SK-N-SH (cell line): ENCODE data around the gene CPLANE2. TPM values are rescaled to one million over a fixed set of nuclear protein-coding genes. Genes with fewer than 3 reads are reported as not detected.

Experiments
- CTCF ChIA-PET: fragments of 300-600, 350-600 bp; formaldehyde crosslinking; extraction: SDS; loops from one replicate; lab custom pipeline; 2021; lab: Yijun Ruan, JAX
- POLR2A ChIA-PET: fragments of 350-600 bp; sonication (Branson Sonifier 250); formaldehyde crosslinking; extraction: SDS; loops from one replicate; lab custom pipeline; 2020; ENCODE audit warnings: antibody characterized with exemption, inconsistent platforms; lab: Yijun Ruan, JAX
- DNase-seq: peaks from one replicate; pipeline ENCODE4 v3.0.0; 2012
- H2AFZ ChIP-seq: fragments of 200-600 bp; sonication (generic); 2 replicates; pipeline ENCODE4 v1.8.1; 2016; ENCODE audit warnings: antibody characterized with exemption, mild to moderate bottlenecking, low read depth
- H3F3A ChIP-seq: fragments of 200-600 bp; sonication (generic); replicated peaks from 2 replicates; pipeline ENCODE3; 2016; ENCODE audit warnings: antibody characterized with exemption, mild to moderate bottlenecking; ENCODE audit not compliant: insufficient read depth
- H3K27ac ChIP-seq, 2 experiments: fragments of 200-500 bp in 1 of 2; fragments of 200-600 bp in 1 of 2; sonication (Bioruptor generic) in 1 of 2; sonication (generic), shearing (Covaris generic) in 1 of 2; 2 replicates each; pipeline versions ENCODE4 v1.5.1 to v1.6.1; 2014 to 2016; ENCODE audit warnings: low read depth in 2 of 2, inconsistent platforms in 1 of 2, low read length in 1 of 2, mild to moderate bottlenecking in 1 of 2, mixed read lengths in 1 of 2
- H3K27me3 ChIP-seq: fragments of 200-600 bp; sonication (generic), shearing (Covaris generic); 2 replicates; pipeline ENCODE4 v1.6.1; 2016; ENCODE audit warnings: mixed run types; ENCODE audit not compliant: insufficient read depth
- H3K36me3 ChIP-seq, 2 experiments: fragments of 200-500 bp in 1 of 2; fragments of 200-600 bp in 1 of 2; sonication (Bioruptor generic) in 1 of 2; sonication (generic) in 1 of 2; replicated peaks in 1 of 2; 2 replicates each; pipeline versions ENCODE3 to v1.5.1; 2014 to 2016; ENCODE audit warnings: low read length in 1 of 2, mild to moderate bottlenecking in 1 of 2; ENCODE audit not compliant: insufficient read depth in 2 of 2, control insufficient read depth in 1 of 2
- H3K4me1 ChIP-seq, 2 experiments: fragments of 200-500 bp in 1 of 2; fragments of 200-600 bp in 1 of 2; sonication (Bioruptor generic) in 1 of 2; sonication (generic), shearing (Covaris generic) in 1 of 2; 2 replicates each; pipeline versions ENCODE4 v1.5.1 to v1.6.1; 2014 to 2016; ENCODE audit warnings: low read depth in 1 of 2, low read length in 1 of 2, mixed run types in 1 of 2; ENCODE audit not compliant: insufficient read depth in 2 of 2, control insufficient read depth in 1 of 2
- H3K4me2 ChIP-seq: fragments of 200-600 bp; sonication (generic), shearing (Covaris generic); 2 replicates; pipeline ENCODE4 v1.6.1; 2017; ENCODE audit warnings: mixed run types
- H3K4me3 ChIP-seq, 2 experiments: fragments of 200-500 bp in 1 of 2; fragments of 200-600 bp in 1 of 2; sonication (Bioruptor generic) in 1 of 2; sonication (generic), shearing (Covaris generic) in 1 of 2; 2 replicates each; pipeline versions ENCODE4 v1.5.1 to v1.8.1; 2014 to 2016; ENCODE audit warnings: low read depth in 2 of 2, inconsistent platforms in 1 of 2, low read length in 1 of 2, mild to moderate bottlenecking in 1 of 2, mixed read lengths in 1 of 2, moderate library complexity in 1 of 2
- H3K79me2 ChIP-seq: fragments of 200-600 bp; sonication (generic); 2 replicates; pipeline ENCODE4 v1.8.1; 2017; ENCODE audit warnings: mild to moderate bottlenecking; ENCODE audit not compliant: insufficient read depth
- H3K9ac ChIP-seq: fragments of 200-600 bp; sonication (generic); 2 replicates; pipeline ENCODE4 v1.6.1; 2017; ENCODE audit warnings: mixed run types
- H3K9me2 ChIP-seq: fragments of 200-600 bp; sonication (generic); 2 replicates; pipeline ENCODE4 v1.6.1; 2017; ENCODE audit warnings: mixed run types
- H3K9me3 ChIP-seq: fragments of 200-600 bp; sonication (generic); 2 replicates; pipeline ENCODE4 v1.6.1; 2017; ENCODE audit warnings: mixed run types, mild to moderate bottlenecking, moderate library complexity
- H4K20me1 ChIP-seq: fragments of 200-600 bp; sonication (generic); 2 replicates; pipeline ENCODE4 v1.6.1; 2017; ENCODE audit warnings: mild to moderate bottlenecking, mixed run types; ENCODE audit not compliant: insufficient read depth
- CHD2 ChIP-seq: fragments of 150-350 bp; IDR thresholded peaks from 2 replicates; pipeline ENCODE4 v1.6.1; 2018; ENCODE audit warnings: low read length; ENCODE audit not compliant: partially characterized antibody
- ELF1 ChIP-seq: IDR thresholded peaks from 2 replicates; pipeline ENCODE4 v1.4.0; 2012
- EP300 ChIP-seq, 2 experiments: IDR thresholded peaks; 2 replicates each; pipeline versions ENCODE4 v1.4.0 to v1.6.1; 2012; ENCODE audit warnings: borderline replicate concordance in 1 of 2, low read depth in 1 of 2, low read length in 1 of 2
- EZH2phosphoT487 ChIP-seq: fragments of 200-600 bp; sonication (generic); IDR thresholded peaks from 2 replicates; pipeline ENCODE4 v1.6.1; 2017; ENCODE audit warnings: low read depth, mixed run types, mild to moderate bottlenecking, antibody characterized with exemption, moderate library complexity, borderline replicate concordance
- FOXM1 ChIP-seq: IDR thresholded peaks from 2 replicates; pipeline ENCODE4 v1.4.0; 2012; ENCODE audit warnings: low read depth, mild to moderate bottlenecking
- GABPA ChIP-seq: IDR thresholded peaks from 2 replicates; pipeline ENCODE4 v1.4.0; 2012; ENCODE audit warnings: low read depth, mild to moderate bottlenecking
- MAX ChIP-seq: IDR thresholded peaks from 2 replicates; pipeline ENCODE4 v1.4.0; 2012; ENCODE audit warnings: low read depth
- MXI1 ChIP-seq: IDR thresholded peaks from 2 replicates; pipeline ENCODE4 v1.6.1; 2012; ENCODE audit warnings: mild to moderate bottlenecking, low read depth, low read length, improper control_type of control experiment
- NFIC ChIP-seq: IDR thresholded peaks from 2 replicates; pipeline ENCODE4 v1.4.0; 2012; ENCODE audit warnings: borderline replicate concordance
- NRF1 ChIP-seq: IDR thresholded peaks from 2 replicates; pipeline ENCODE4 v1.6.1; 2012; ENCODE audit warnings: low read depth, mild to moderate bottlenecking, low read length
- POLR2AphosphoS5 ChIP-seq: IDR thresholded peaks from 2 replicates; pipeline ENCODE4 v1.6.1; 2012; ENCODE audit warnings: low read depth, low read length
- RAD21 ChIP-seq: IDR thresholded peaks from 2 replicates; pipeline ENCODE4 v1.6.1; 2012; ENCODE audit warnings: mild to moderate bottlenecking, low read length
- RCOR1 ChIP-seq: fragments of 150-350 bp; IDR thresholded peaks from 2 replicates; pipeline ENCODE4 v1.6.1; 2017; ENCODE audit warnings: antibody characterized with exemption, low read length
- REST ChIP-seq: IDR thresholded peaks from 2 replicates; pipeline ENCODE4 v1.6.1; 2012; ENCODE audit warnings: mild to moderate bottlenecking, low read depth, low read length, moderate library complexity
- SIN3A ChIP-seq: IDR thresholded peaks from 2 replicates; pipeline ENCODE4 v1.6.1; 2012; ENCODE audit warnings: low read depth, mild to moderate bottlenecking, low read length, moderate library complexity, borderline replicate concordance
- SMC3 ChIP-seq: IDR thresholded peaks from 2 replicates; pipeline ENCODE4 v1.6.1; 2012; ENCODE audit warnings: low read depth, low read length, improper control_type of control experiment
- TAF1 ChIP-seq: IDR thresholded peaks from 2 replicates; pipeline ENCODE4 v1.6.1; 2012; ENCODE audit warnings: low read depth, mild to moderate bottlenecking, low read length, moderate library complexity, borderline replicate concordance
- TCF12 ChIP-seq: IDR thresholded peaks from 2 replicates; pipeline ENCODE4 v1.4.0; 2012
- USF2 ChIP-seq: fragments of 150-350 bp; IDR thresholded peaks from 2 replicates; pipeline ENCODE4 v1.6.1; 2017; ENCODE audit warnings: antibody characterized with exemption, low read length, low read depth, borderline replicate concordance
- WGBS: methylation state at CpG from one replicate; pipeline ENCODE4 v1.1.6; 2017; ENCODE audit warnings: low lambda C conversion rate; 5-methylcytosine and 5-hydroxymethylcytosine counted together
- polyA plus RNA-seq, 3 experiments: library from polyadenylated mRNA; depleted of rRNA; stranded (reverse); fragments of >200 nt; gene quantifications; 2 replicates each; pipeline ENCODE4 v1.2.3, GENCODE V29; 2012
- TF ChIP-seq, protein P1 (sequence below): IDR thresholded peaks from 2 replicates; pipeline ENCODE4 v1.4.0; 2012; ENCODE audit warnings: low read depth, borderline replicate concordance

Gene CPLANE2
- polyA plus RNA-seq, 1 of the 3 experiments (the other 2 are of a cell fraction) = 8.6 TPM

DNA sequence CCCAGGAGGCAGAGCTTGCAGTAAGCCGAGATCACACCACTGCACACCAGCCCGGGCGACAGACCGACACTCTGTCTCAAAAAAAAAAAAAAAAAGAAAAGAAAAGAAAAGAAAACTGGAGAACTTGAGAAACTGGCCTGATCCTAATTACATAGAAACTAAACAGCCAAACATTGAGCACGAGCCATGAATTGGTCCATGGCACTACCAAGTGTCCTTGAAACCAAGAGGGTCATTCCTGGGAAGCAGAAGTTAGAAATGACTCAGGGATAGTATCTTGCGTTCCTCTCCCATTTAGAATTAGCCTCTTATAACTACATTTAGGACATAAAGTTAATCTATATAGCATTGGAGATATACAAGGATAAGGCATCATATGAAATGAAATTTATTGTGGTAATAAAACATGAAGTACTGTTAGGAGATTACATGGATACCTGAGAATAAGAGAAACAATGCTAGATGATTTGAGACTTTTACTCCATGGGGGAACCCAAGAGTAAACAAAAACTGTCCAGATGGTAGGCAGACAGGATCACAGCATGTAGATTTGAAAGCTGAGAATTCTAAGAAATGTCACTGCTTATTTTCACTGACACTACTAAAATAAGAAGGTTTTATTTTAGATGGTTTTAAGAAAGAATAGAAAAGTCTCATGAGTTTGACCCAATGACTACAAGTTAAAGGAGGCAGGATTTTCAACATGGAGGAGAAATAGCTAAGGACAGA, 39.5 kb upstream of the CPLANE2 start (continued):
- TF ChIP-seq USF2 (no peak), POLR2AphosphoS5 (no peak)
- TF ChIP-seq, protein P1, sequence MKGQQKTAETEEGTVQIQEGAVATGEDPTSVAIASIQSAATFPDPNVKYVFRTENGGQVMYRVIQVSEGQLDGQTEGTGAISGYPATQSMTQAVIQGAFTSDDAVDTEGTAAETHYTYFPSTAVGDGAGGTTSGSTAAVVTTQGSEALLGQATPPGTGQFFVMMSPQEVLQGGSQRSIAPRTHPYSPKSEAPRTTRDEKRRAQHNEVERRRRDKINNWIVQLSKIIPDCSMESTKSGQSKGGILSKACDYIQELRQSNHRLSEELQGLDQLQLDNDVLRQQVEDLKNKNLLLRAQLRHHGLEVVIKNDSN = no peak

DNA sequence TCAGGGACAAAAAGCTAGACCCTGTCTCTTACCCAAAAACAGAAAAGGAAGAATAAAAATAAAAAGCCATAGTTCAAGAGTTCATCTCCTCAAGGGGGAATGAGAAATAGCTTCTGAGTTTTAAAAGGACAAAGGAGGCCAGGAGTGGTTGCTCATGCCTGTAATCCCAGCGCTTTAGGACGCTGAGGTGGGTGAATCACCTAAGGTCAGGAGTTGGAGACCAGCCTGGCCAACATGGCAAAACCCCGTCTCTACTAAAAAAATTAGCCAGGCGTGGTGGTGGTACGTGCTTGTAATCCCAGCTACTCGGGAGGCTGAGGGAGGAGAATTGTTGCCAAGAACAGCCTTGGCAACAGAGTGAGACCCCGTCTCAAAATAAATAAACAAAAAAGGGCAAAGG, 38.6 kb upstream of the CPLANE2 start:
- no peak overlapping the region for H3K9ac ChIP-seq
- H3K4me1 ChIP-seq = no peaks in the 10 kb centered on the region
- H3K4me2 ChIP-seq = no peak overlapping the region
- DNase-seq = no peak
- no peak overlapping the region for H3K4me3 ChIP-seq
- H4K20me1 ChIP-seq = no peaks in the 10 kb centered on the region
- H3F3A ChIP-seq = no peaks in the 10 kb centered on the region
- H3K27ac ChIP-seq = no peak overlapping the region
- POLR2A ChIA-PET = no interaction called here
- H3K9me2 ChIP-seq = no peaks in the 10 kb centered on the region
- H3K79me2 ChIP-seq = peaks cover 19% of the 10 kb centered on the region; the same call in 1 of the 2 replicates
- H3K27me3 ChIP-seq = no peaks in the 10 kb centered on the region
- TF ChIP-seq MXI1 = no peak
- TF ChIP-seq SMC3 = no peak
- TF ChIP-seq TAF1 = no peak
- TF ChIP-seq, protein P1 = no peak
- no peak for TF ChIP-seq GABPA
- no peak for TF ChIP-seq SIN3A
- TF ChIP-seq NFIC = no peak
- no peak for TF ChIP-seq USF2
- no peak for TF ChIP-seq EZH2phosphoT487
- no peak for TF ChIP-seq RCOR1
- TF ChIP-seq EP300 (IDR thresholded peaks at IDR 0.05; ENCODE audit: borderline replicate concordance in 1 of 2, low read depth in 1 of 2, low read length in 1 of 2) = no peak
- no peak for TF ChIP-seq MAX
- TF ChIP-seq ELF1 = no peak
- TF ChIP-seq RAD21 = no peak
- no peak for TF ChIP-seq REST
- TF ChIP-seq CHD2 = no peak
- no peak for TF ChIP-seq TCF12
- no peak for TF ChIP-seq NRF1
- no peak for TF ChIP-seq FOXM1
- TF ChIP-seq, all 33 proteins: peak for 0
- Histone ChIP-seq H2AFZ (no peak overlapping the region), H3K9me3 (no peaks in the 10 kb centered on the region), H3K36me3 (peaks cover 0 to 7% of the 10 kb centered on the region in 2 experiments)
- 90% methylated on average over 7 of the region's 7 CpGs for WGBS
- CTCF ChIA-PET = interaction anchor here (0.8 to 1.6 kb wide), 2 partner anchors 15 to 196 kb away, joined by 3 to 5 read pairs; no protein-coding TSS in a partner anchor
